Aorta (tissue), 5 donors: ENCODE results near the gene BUB1. TPM values are rescaled to one million over a fixed set of nuclear protein-coding genes. Genes with fewer than 3 reads are reported as not detected.
"Not testable (repeated sequence)": the region's sequence is repeated elsewhere in the genome, so short reads cannot be mapped to it uniquely, and the experiment has no call there.

Experiments
- ATAC-seq: fragments of 200-7000 bp; cut with Tn5 transposase; one replicate; pipeline ENCODE4 v1.9.1; 2022; ENCODE audit warnings: moderate library complexity; ENCODE audit not compliant: low FRiP score
- DNase-seq, 2 donors: peaks; one replicate each; pipeline ENCODE4 v3.0.0-alpha.2; 2020
- H3K27ac ChIP-seq, 2 donors: one replicate each; pipeline ENCODE4 v1.5.1; 2013; ENCODE audit warnings: low read length in 2 of 2, mild to moderate bottlenecking in 2 of 2, moderate library complexity in 2 of 2, control low read depth in 1 of 2, inconsistent platforms in 1 of 2, low read depth in 1 of 2
- H3K27me3 ChIP-seq, 2 donors: one replicate each; pipeline ENCODE4 v1.6.1; 2013; ENCODE audit warnings: control low read depth in 1 of 2, low read length in 1 of 2, mild to moderate bottlenecking in 1 of 2, moderate library complexity in 1 of 2; ENCODE audit not compliant: insufficient read depth in 2 of 2, control insufficient read depth in 1 of 2
- H3K36me3 ChIP-seq, 2 donors: one replicate each; pipeline ENCODE4 v1.6.1; 2013; ENCODE audit warnings: control low read depth in 1 of 2, low read length in 1 of 2, mild to moderate bottlenecking in 1 of 2; ENCODE audit not compliant: insufficient read depth in 2 of 2, control insufficient read depth in 1 of 2
- H3K4me1 ChIP-seq, 2 donors: one replicate each; pipeline ENCODE4 v1.6.1; 2013; ENCODE audit warnings: low read length in 2 of 2, control low read depth in 1 of 2, mild to moderate bottlenecking in 1 of 2, moderate library complexity in 1 of 2; ENCODE audit not compliant: insufficient read depth in 2 of 2, control insufficient read depth in 1 of 2
- H3K4me3 ChIP-seq, 2 donors: one replicate each; pipeline ENCODE4 v1.5.1; 2013; ENCODE audit warnings: low read length in 2 of 2, control low read depth in 1 of 2, mild to moderate bottlenecking in 1 of 2
- H3K9me3 ChIP-seq: one replicate; pipeline ENCODE4 v1.6.1; 2013; ENCODE audit warnings: mild to moderate bottlenecking, low read length; ENCODE audit not compliant: control insufficient read depth
- WGBS, 2 donors: extraction: QIAGEN DNeasy Blood & Tissue Kit; methylation state at CpG; one replicate each; pipeline ENCODE4 v1.1.7; 2013; 5-methylcytosine and 5-hydroxymethylcytosine counted together
- intact Hi-C, 2 donors: fragments of 100-400 bp; cut with DNase I; formaldehyde crosslinking; loops; one replicate each; pipeline versions ENCODE4 v1.14.2 to v1.15.0; 2022
- polyA plus RNA-seq, 2 donors: library from polyadenylated mRNA; stranded (reverse); fragments of 200-250 nt; gene quantifications; one replicate each; pipeline ENCODE4 v1.2.3, GENCODE V29; 2013
- total RNA-seq, 2 donors: library from RNA; stranded (reverse); fragmentation: NEBNext Ultra II Directional; extraction: Animal tissue kit (Norgen Biotek cat#: 25700); gene quantifications; one replicate each; pipeline ENCODE4 v1.2.1, GENCODE V29; 2021
- donor health status: healthy with polysubstance abuse.
- donor health status: Bipolar disorder and iron deficiency.
- donor health status: DM: no; HTN: no; CAD: no.
- donor health status: DM: no; HTN: no; CAD: no.
- donor health status: DM: yes; HTN: yes; CAD: no.

BUB1 gene
- total and polyA plus RNA-seq, 4 donors, result 0.38 to 2.5 (median 0.84) TPM; not detected in 1

DNA sequence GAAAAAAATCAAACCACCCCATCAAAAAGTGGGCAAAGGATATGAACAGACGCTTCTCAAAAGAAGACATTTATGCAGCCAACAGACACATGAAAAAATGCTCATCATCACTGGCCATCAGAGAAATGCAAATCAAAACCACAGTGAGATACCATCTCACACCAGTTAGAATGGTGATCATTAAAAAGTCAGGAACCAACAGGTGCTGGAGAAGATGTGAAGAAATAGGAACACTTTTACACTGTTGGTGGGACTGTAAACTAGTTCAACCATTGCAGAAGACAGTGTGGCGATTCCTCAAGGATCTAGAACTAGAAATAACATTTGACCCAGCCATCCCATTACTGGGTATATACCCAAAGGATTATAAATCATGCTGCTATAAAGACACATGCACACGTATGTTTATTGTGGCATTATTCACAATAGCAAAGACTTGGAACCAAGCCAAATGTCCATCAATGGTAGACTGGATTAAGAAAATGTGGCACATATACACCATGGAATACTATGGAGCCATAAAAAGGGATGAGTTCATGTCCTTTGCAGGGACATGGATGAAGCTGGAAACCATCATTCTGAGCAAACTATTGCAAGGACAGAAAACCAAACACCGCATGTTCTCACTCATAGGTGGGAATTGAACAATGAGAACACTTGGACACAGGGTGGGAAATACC is 41.8 kb downstream of the BUB1 start:
- ATAC-seq, H3K4me1 ChIP-seq, intact Hi-C loops, H3K9me3 ChIP-seq, H3K27ac ChIP-seq, DNase-seq, H3K27me3 ChIP-seq, H3K36me3 ChIP-seq, H3K4me3 ChIP-seq: not testable (repeated sequence)
- 94 to 100% methylated on average over 2 to 4 of the region's 4 CpGs for WGBS, 2 donors

DNA sequence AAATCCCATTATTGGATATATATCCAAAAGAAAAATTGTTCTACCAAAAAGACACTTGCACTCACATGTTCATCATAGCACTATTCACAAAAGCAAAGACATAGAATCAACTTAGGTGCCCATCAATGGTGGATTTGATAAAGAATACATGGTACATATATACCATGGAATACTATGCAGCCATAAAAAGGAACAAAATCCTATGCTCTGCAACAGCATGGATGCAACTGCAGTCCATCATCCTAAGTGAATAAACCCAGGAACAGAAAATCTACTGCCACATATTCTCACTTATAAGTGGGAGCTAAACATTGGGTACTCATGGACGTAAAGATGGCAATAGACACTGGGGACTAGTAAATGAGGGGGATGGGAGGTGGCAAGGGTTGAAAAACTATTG is 50.5 kb downstream of the BUB1 start:
- ATAC-seq, intact Hi-C loops: not testable (repeated sequence)

DNA sequence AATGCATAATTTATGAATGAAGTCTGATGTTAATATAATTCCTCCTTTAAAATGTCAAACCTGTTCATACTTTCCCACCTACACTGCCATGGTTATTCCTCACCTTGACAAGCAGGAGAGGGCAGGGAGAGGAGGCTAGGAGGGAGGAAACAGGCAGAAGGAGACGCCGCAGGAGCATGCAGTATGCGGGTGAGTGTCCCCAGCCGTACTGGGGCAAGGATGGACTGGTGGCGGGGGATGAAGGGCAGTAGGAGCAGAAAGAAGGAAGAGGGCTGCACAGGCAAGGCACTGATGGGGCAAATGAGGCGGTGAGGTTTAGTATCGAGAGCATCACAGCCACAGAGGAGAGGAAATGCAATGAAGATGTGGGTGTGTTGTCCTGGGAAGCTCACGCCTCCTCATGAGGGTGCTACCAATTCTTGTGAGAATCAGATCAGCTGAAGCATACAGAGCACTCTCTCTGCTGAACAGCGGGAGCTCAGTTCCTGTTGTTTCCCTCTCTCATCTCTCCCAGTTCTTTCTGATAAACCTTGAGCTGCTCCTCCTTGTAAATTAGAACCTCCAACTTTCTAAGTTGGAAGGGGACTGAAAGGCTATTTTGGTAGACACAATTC is 58.4 kb downstream of the BUB1 start:
- H3K27me3 ChIP-seq, H3K36me3 ChIP-seq, H3K4me3 ChIP-seq, DNase-seq, H3K4me1 ChIP-seq, intact Hi-C loops, H3K27ac ChIP-seq, ATAC-seq, H3K9me3 ChIP-seq: not testable (repeated sequence)
- 92% methylated on average over 1 of the region's 9 CpGs for WGBS, 2 donors

More for the DNA sequence above, 50.5 kb downstream of the BUB1 start:
- not testable (repeated sequence) for H3K4me1 ChIP-seq, H3K4me3 ChIP-seq, DNase-seq, H3K36me3 ChIP-seq, H3K27ac ChIP-seq, H3K9me3 ChIP-seq, H3K27me3 ChIP-seq
- WGBS, 2 donors, result 98 to 100% methylated on average over 1 of the region's 1 CpG

DNA sequence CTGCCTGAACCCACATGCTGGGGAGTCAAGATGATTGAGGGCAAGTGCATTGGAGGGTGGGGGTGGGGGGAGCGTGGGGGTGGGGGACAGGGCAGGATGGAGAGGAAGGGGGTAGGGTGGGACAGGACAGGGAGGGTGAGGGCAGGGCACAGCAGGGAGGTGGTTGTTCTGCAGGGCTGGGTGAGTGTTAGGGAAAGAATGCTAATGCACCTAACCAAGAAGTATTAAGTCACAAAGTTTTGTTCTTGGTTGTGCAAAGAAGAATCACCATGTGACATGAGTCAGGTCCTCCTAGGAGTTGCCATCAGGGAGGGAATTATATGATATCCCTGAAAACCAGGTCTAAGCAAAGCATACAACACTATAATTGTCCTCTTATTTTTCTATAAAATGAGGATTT is 63.9 kb downstream of the BUB1 start:
- DNase-seq, H3K4me1 ChIP-seq, ATAC-seq, H3K27ac ChIP-seq, H3K27me3 ChIP-seq, H3K4me3 ChIP-seq, intact Hi-C loops, H3K36me3 ChIP-seq, H3K9me3 ChIP-seq: not testable (repeated sequence)
- WGBS, 2 donors, result no CpG with 5 or more reads among the region's 1 CpG

DNA sequence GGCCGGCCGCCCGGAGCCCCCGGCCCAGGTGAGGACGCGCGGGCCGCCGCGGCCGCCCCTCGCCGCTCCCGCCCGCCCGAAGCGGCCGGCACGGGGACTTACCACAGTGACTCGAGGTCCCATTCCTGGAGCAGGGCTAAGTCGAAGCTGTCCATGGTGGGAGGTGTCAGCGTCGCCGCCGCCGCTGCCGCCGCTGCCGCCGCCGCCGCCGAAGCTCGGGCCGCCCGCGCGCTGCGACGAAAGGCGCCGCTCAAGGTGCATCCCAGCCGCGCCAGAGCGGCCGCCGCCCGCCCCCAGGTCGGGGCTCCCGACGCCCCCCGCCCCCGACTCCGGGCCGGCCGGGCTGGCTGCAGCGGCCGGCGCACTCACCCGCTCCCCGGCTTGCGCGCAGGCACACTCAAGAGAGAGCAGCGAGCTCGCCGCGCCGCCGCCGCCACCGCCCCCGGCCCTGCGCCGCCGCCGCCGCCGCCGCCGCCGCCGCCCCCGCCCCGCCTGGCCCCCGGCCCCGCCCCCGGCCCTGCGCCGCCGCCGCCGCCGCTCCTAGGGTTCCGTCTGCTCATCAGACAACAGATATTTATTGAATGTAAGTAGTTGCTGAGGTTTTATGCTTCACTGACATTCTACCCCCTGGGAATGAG is 67.1 kb downstream of the BUB1 start:
- H3K4me1 ChIP-seq, H3K9me3 ChIP-seq, H3K27me3 ChIP-seq, H3K27ac ChIP-seq, H3K36me3 ChIP-seq, H3K4me3 ChIP-seq, intact Hi-C loops: not testable (repeated sequence)
- ATAC-seq (peak; percentile 34), DNase-seq (peak in 1 of 2 donors; percentile 71)
- WGBS, 2 donors, result 0% methylated on average over 11 to 61 of the region's 94 CpGs

DNA sequence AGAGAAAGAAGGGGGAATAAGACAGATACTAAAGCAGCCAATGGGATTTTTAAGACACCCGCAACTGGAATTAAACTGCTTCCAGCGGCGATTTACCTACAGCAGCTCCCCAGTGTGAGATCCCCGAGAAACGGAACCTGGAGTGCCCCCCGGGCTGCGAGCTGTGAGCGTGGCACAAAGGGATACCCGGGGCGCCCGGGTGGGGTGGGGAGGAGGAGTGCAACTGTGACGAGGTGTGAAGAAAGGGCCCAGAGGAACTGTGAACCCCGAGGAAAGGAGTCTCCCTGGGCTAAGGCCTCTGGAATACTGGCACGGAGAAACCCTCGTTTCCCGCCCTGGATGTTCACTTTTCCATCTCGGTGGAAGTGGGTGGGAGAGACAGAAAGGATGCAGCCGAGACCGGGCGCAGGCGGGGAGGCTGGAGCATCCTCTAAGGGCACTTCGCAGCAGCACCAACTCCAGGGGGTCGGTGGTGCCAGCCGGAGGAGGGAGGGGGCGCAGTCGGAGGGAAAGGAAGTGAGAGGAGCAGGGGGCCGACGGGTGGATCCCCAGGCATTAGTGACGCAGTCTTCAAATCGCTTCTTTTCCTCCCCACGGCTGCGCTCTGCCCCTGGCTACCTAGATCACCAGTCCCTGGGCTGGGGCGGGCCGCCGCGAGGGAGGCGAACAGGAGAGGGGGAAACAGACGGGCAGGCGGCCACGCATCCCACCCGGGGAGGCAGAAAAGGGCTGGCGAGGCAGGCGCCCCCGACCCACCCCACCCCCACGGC is 67.8 kb downstream of the BUB1 start:
- DNase-seq, H3K9me3 ChIP-seq, H3K27ac ChIP-seq, H3K27me3 ChIP-seq, H3K36me3 ChIP-seq, intact Hi-C loops, H3K4me1 ChIP-seq, H3K4me3 ChIP-seq: not testable (repeated sequence)
- peak; percentile 55 for ATAC-seq
- 0 to 3% methylated on average over 2 to 26 of the region's 45 CpGs for WGBS, 2 donors

DNA sequence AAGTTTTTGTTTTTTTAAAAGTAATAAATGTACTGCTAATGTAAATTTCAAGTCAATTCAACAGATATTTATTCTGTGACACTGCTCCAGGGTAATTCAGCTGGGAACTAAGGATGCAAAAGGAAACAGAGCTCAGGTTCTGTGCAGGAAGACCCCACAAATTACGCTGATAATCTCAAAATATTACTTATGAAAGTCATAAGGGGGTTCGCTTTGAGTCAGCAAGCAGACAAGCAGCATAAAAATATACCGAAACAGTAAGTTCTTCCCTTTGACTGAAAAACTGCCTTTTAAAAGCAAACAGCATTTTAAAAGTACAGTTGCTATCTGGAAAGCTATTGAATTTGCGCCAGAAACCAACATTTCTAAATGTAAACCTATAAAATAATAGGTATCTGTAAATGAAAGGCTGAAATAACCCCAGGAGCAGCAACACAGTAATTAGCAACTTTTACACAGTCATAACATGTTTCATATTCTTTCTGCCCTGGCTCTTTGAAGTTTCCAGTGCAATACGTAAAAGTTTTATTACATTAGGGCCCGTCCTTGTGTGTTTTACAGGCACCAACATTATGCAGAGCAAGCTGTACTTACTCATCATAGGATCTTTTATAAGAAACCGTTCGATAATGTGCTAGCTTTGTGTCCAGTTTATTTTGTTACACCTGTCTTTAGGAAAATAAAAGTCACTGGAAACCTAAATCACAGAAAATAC is 68.9 kb downstream of the BUB1 start:
- H3K4me1 ChIP-seq, H3K36me3 ChIP-seq, H3K27ac ChIP-seq, H3K9me3 ChIP-seq, H3K4me3 ChIP-seq, DNase-seq, intact Hi-C loops, ATAC-seq, H3K27me3 ChIP-seq: not testable (repeated sequence)
- no CpG with 5 or more reads among the region's 8 CpGs for whole genome bisulfite sequencing, 2 donors

DNA sequence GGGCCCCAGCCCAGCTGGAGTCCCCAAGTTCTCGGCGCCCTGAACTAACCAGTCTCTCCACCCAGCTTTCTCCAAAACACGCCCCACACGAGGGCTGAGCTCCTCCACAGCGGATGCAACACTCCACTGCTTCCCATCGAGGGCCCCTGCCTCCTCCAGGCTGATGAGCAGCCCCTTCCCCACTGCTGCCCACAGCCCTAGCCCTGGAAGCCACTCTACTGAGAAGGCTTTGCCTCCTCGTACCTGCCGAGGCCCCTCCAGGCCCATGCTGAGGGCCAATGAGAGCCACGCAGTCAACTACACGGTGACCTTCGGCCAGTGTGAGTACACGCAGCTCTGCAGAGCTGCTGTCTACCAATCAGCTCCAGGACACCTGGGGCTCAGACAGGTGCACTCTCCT is 72.8 kb downstream of the BUB1 start:
- intact Hi-C loops, H3K4me3 ChIP-seq, ATAC-seq, H3K36me3 ChIP-seq, H3K4me1 ChIP-seq, H3K9me3 ChIP-seq, H3K27me3 ChIP-seq, H3K27ac ChIP-seq: not testable (repeated sequence)
- peak in 1 of 2 donors; percentile 56 for DNase-seq
- 85 to 88% methylated on average over 7 to 9 of the region's 12 CpGs for WGBS, 2 donors
